ENCODE measurements around the gene GSTT2. TPM values are rescaled to one million over a fixed set of nuclear protein-coding genes. Genes with fewer than 3 reads are reported as not detected.

Gene GSTT2
- total RNA-seq, 1 donor = not detected

DNA sequence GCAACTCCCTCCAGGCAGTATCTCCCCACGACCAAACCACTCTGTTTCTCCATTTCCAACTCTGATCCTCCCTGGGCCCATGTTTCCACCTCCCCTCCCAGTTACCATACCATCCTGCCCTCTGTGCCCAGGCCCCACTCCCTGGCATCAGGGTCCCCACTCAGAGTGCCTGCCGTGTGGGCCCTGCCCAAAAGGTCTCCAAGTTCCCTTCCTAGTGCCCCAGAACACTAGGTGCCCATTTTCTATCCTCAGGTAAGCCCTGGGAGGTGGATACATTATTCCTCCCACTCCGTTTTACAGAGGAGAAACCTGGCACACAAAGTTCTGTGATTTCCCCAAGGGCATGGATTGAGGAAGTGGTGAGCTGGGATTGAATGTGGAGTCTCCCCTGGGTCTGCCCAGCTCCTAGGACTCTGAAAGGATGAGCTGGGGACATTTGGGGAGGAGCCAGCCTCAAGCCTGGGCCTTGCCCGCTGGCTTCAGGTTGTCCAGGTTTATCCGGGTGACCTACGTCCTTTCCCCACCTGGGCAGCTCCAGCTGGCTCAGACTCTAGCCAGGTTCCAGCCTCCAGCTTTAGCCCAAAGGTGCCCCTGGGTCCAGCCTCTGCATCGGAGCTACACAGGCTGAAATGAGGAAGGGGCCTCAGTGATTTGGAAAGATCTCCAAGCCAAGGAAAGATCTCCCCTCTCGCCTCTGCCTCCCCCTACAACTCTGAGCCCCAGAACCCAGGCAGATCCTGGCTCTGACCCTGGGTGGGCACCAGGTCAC is 27.5 kb downstream of the GSTT2 start:
- DNase-seq (ENCODE audit: low read depth in 2 of 3, low spot score in 2 of 3) = no peak

DNA sequence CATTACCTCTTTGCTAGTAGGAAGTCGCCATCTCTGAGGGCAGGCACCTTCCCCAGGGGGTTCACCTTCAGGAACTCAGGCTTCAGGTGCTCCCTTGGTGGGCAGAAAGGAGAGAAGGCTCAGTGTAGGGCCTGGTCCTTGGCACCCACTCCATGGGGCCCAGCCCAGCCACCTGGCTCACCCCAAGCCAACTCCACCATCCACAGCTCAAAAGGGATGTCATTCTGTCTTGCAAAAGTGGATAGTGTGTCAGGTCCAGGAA is 28.0 kb downstream of the GSTT2 start:
- DNase-seq (ENCODE audit: low read depth in 2 of 3, low spot score in 2 of 3) = no peak

DNA sequence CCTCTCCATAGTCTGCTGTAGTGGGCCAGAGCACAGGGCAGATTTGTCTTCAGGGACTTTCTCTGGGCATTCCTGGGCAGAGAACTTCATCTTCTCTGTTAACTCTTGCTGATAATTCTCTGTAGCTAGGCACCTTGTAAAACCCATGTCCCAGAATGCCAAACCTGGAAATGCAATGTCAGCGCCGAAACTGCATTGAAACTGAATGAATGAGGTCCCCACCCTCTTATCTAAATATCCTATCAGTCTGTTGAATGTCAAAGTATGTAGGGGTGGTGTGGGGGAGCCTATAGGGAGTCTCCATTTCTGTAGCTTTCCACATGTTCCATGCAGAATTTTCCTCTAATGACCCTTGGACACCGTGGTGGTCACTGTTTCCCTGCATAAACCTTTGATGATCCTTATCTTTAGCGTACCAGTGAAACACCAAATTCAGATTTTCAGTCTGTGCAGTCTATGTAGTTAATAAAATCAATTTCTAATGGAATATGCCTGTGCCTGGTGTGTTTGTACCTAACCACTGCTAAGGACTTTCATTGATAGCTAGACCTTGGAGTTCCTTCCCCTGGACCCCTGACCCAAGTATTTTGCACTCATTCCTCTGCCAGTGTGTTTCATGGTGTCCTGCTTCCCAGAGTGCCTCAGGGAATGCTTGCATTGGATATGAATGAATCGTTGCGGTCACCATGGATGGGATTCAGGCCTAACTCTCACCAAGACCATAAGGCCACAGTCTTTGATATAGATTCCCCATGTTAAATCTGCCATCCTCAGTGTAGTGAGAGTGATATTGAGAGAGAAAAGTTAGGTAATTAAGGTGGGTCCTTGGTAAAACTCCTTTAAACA is 28.7 kb downstream of the GSTT2 start:
- DNase-seq (ENCODE audit: low read depth in 2 of 3, low spot score in 2 of 3) = no peak

DNA sequence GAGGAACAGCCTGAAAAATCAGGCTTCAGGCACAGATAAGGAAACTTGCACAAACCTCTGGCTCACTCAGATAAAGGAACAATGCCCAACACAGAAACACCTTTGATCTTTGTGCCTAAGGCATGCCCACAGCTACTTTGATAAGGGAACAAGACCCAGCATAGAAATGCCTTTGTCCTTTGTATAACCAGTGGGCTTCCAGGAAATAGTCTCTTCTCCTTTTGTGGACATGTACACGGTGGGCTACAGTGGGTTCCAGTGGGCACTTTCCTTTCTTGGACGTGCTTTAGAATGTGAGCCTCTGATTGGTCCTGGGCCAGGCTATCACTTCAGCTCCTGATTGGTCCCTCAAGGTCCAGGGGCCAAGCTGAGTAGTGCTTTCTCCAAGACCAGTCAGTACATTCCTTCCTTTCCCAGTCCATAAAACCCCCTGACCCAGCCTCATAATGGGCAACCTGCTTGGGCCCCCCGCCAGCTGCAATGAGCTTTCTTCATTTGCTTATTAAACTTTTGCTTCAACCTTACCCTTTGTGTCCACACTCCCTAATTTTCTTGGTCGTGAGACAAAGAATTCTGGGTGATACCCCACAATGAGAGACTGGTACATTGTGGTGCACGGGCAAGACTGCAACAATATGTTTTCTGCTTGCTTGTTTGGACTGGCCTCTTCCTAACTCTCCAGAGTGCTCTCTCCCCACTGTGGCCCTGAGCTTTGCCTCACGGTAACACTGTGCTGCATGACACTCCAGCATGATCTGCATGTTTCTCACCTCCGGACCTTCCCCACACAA is 29.5 kb downstream of the GSTT2 start:
- DNase-seq (ENCODE audit: low read depth in 2 of 3, low spot score in 2 of 3) = no peak

DNA sequence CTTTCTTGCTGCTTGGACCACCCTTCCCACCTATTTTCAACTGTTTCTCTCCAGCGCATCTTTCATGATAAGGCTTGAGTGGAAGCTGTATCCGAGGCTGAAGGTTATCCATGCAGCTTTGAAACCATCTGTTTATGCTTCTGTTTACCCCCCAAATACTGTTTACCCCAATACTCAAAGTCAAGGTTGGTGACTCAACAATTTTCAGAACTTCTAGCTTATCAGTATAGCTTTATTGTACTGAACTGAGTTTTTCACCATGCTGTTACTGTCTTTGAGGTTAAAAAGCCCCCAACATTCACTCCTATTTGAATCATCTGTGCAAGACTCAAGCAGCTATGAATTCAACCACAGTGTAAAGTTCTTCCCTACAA is 30.1 kb downstream of the GSTT2 start:
- no peak for DNase-seq (ENCODE audit: low read depth in 2 of 3, low spot score in 2 of 3)

DNA sequence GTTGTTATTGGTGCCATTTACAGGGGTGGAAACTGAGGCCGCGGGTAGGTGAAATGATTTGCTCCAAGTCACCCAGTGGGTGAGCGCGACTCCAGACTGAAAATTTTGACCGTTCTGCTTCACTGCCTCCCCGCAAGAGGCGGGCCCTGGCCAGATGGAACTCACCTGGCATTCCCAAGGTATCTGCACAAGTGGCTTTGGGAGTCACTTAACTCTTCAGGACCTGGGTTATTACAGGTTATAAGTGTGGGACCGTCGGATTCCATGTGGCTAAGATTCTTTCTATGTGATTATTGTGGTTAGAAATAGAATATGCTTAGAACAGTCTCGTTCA is 31.8 kb downstream of the GSTT2 start:
- no peak for DNase-seq (ENCODE audit: low read depth in 2 of 3, low spot score in 2 of 3)

DNA sequence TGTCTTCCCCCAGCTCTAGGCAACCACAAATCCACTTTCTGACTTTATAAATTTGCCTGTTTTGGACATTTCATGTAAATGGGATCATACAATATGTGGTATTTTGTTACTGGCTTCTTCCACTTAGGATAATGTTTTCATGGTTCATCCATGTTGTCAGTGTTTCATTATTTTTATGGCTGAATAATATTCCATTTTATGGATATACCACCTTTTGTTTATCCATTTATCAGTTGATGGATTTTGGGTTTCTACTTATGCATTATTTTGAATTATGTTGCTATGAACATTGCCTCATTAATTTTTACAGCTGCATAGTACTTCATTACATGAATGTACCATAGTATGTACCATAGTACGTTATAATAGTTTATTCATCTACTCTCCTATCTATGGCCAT is 36.2 kb downstream of the GSTT2 start:
- no peak for DNase-seq (ENCODE audit: low read depth in 2 of 3, low spot score in 2 of 3)

DNA sequence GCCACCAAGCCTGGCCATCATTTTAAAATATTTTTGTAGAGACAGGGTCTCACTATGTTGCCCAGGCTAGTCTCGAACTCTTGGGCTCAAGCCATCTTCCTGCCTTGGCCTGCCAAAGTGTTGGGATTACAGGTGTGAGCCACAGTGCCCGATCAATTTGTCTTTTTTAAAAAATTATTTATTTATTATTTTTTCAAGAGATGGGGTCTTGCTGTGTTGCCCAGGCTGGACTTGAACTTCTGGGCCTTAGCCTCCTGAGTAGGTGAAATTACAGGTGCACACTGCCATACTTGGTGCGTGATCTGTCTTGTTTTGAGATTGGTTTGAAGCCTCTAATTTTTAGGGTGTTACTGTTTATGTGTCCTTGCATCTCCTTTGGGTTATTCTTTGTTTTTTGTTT is 41.4 kb downstream of the GSTT2 start:
- DNase-seq (ENCODE audit: low read depth in 2 of 3, low spot score in 2 of 3) = no peak

DNA sequence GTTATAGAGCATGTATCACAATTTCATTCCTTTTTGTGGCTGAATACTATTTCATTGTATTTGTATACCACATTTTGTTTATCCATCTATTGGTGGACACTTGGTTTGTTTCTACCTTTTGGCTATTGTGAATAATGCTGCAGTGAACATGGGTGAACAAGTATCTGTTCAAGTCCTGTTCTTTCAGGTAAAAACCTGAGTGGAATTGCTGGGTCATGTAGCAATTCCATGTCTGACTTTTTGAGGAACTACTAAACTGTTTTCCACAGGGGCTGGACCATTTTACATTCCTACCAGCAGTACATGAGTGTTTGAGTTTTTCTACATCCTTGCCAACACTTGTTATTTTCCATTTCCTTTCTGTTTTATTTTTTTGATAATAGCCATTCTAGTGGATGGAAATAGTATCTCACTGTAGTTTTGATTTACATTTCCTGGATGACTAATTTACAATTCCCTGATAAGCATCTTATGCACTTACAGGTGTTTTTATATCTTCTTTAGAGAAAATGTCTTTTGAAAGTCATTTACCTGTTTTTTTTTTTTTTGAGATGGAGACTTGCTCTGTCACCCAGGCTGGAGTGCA is 43.4 kb downstream of the GSTT2 start:
- no peak for DNase-seq (ENCODE audit: low read depth in 2 of 3, low spot score in 2 of 3)

DNA sequence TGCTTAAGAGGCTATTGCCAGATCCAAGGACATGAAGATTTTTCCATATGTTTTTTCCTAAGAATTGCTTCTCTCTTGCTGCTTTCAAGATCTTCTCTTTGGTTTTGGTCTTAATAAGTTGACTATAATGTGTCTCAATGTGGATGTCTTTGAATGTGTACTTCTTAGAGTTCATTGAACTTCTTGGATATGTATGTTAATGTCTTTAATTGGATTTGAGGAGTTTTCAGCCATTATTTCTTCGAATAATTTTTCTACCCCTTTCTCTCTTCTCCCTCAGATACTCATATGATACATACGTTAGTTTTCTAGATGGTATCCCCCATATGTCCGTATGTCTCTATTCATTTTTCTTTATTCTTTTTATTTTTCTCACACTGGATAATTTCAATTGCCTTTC is 44.4 kb downstream of the GSTT2 start:
- no peak for DNase-seq (ENCODE audit: low read depth in 2 of 3, low spot score in 2 of 3)

DNA sequence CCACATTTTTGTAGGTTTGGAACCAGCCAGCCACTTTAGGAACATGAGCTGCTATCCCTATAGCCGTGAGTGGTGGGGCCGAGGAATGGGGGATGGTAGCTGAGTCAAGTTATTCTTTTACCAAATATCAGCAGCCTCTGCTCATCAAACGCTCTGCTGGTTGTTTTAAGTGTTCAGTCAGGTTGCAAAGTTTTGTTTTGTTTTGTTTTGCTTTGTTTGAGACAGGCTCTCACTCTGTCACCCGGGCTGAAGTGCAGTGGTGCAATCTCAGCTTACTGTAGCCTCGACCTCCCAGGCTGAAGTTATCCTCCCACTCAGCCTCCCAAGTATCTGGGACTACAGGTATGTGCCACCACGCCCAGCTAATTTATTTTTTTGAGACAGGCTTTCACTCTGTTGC is 45.5 kb downstream of the GSTT2 start:
- DNase-seq (ENCODE audit: low read depth in 2 of 3, low spot score in 2 of 3) = no peak

DNA sequence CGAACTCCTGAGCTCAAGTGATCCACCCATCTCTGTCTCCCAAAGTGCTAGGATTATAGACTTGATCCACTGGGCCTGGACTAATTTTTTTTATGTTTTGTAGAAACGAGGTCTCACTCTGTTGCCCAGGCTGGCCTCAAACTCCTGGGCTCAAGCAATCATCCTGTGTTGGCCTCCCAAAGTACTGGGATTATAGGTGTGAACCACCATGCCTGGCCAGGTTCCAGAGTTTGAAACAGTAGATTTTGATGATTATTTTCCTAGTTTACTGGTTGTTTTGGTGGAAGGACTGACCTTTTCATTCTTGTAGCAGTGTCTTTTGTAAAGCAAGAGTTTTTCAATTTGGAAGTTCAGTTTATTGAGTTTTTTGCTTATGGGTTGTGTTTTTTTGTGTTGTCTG is 46.1 kb downstream of the GSTT2 start:
- no peak for DNase-seq (ENCODE audit: low read depth in 2 of 3, low spot score in 2 of 3)

DNA sequence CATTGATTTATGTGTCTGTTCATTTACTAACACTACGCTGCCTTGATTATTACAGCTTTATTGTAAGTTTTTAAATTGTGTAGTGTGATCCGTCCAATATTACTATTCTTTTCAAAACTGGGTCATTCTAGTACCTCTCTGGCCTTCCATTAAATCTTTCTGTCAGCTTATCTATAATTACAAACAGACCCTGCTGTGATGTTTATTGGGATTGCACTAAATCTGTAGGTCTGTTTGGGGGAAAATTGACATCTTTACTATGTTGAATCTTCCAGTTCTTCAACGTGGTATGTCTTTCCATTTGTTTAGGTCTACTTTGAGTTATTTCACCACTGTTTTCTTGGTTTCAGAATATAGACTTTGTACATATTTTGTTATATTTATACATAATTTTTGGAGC is 46.8 kb downstream of the GSTT2 start:
- no peak for DNase-seq (ENCODE audit: low read depth in 2 of 3, low spot score in 2 of 3)

DNA sequence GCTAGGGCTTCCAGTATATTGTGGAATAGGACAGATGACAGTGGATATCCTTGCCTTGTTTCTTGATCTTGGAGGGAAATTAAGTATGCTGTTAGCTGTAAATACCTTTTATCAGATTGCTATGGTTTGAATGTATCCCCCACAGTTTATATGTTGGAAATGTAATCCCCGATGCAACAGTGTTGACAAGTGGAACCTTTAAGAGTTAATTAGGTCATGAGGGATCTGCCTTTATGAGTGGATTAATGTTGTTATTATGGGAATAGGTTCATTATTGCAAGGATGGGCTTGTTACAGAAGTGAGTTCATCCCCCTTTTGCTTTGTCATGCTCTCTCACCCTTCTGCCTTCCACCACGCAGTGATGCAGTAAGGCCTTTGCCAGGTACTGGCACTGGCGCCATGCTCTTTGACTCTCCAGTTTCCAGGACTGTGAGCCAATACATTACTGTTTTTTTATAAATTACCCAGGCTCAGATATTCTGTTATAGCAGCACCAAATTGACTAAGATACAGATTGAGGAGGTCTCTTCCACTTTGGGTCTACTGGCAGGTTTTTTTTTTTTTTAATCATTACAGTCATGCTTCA is 47.5 kb downstream of the GSTT2 start:
- DNase-seq (ENCODE audit: low read depth in 2 of 3, low spot score in 2 of 3) = no peak

DNA sequence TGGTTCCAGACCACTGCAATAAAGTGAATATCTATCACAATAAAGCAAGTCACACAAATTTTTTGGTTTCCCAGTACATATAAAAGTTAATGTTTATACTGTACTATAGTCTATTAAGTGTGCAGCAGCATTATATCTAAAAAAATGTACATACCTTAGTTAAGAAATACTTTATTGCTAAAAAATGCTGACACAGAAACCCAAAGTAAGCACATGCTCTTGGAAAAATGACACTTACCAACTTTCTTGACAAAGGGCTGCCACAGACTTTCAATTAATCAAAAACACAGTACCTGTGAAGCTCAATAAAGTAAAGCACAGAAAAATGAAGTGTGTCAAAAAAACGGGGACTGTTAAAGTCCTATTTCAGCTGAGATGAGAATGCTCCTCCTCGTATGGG is 48.1 kb downstream of the GSTT2 start:
- no peak for DNase-seq (ENCODE audit: low read depth in 2 of 3, low spot score in 2 of 3)

DNA sequence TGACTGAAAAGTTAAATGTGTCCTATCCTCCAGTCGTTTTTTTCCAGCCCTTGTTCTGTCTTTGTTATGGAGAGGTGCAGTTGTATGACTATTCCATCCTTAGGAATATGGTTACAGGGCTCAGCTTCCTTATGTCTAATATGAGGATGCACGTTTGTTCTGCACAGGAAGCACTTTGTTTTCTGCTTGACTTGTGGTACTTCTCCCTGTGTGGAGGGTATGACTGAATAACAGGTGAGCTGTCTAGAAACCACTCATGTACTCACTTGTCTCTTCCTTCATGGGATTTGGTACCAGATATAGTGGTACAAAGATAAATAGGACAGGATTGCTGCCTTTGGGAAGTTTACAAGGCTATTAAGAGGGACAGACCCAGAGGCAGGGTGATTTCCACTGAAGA is 48.6 kb downstream of the GSTT2 start:
- peak in 1 of 3 donors; percentile 53 for DNase-seq (ENCODE audit: low read depth in 2 of 3, low spot score in 2 of 3)

DNA sequence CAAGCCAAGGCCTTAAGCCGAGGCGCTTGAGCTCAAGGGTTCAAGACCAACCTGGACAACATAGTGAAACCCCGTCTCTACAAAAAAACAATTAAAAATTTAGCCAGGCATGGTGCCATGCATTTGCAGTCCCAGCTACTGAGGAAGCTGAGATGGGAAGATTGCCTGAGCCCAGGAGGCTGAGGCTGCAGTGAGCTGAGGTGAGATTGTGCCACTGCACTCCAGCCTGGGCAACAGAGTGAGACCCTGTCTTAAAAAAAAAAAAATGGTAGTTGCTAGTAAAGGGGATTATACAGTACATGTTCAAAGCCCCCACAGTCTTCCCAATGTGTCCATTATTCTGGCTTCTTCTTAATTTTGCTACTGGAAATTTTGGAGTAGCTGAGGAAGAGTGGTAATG is 49.4 kb downstream of the GSTT2 start:
- DNase-seq (ENCODE audit: low read depth in 2 of 3, low spot score in 2 of 3) = no peak

DNA sequence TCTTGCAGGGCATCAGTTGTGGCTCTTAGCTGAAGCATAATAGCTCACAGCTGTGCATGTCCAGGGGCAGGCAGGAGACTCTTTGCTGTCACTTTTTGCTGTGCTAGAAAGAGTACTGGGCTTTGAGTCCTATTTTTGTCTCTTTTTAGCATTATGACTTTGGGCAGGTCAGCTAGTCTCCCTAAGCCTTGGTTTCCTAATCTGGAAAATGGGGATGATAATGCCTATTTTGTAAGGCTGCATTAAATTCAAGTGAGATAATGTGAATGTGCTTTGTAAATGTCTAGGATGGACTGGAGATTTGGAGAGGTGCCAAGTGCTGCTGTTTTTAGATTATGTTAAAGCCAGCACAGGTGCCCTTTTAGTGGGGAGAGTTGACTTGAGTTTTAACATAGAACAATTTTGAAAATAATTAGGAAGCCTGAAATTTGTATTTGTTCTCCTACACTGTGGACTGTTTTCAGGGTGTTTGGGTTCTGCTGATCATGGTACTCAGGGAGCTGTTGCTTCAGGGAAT is 50.3 kb downstream of the GSTT2 start:
- DNase-seq (ENCODE audit: low read depth in 2 of 3, low spot score in 2 of 3) = no peak

All from hematopoietic multipotent progenitor cell (in vitro differentiated cells).